Stimulated activated CD8-positive, alpha-beta memory T cell treated with anti-CD3 and anti-CD28 coated beads, Interleukin-12 subunit alpha, Interleukin-12 subunit beta, amount 100 ng/mL, for 24 hours (primary cell): ENCODE measurements around the gene SASH1.

Experiments
- DNase-seq: peaks from one replicate; pipeline ENCODE4 v3.0.0-alpha.2; 2020; ENCODE audit errors: extremely low read depth

SASH1 gene

DNA sequence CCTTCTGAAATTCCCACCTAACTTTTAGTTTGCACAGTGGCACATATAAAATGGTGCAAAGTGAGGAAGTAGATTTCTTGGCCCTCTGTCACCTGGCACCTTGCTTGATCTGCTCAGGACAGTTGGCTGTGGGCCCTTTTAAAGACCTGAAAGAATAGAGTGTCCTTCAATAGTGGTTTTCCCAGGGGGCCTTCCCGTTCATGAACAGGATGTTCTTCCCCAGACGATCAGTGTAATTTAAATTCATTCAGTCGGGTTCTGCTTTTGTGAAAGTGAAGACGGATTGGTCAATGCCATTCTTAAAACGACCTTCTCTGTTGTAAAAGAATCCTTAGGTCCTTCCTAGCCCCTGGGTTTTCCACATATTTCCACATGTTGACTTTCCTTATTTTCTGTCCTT lies 178.5 kb downstream of the SASH1 start:
- no peak for DNase-seq

DNA sequence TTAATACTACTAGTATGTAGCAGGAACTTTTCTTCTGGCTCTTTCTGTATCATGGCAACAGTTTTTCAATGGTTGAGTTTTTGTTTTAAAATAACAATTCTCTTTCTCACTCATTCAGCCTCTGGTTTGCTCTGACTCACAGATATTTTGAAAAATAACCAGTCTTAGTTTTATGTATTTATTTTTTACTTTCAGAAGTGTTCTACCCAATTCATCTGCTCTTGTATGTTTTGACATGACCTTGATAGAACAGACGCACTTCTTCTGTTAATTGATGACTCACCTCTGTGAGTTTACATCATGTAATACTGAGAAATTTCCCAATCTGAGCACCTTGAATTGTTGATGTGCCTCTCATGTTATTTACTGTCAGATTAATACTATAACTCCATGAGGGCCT lies 178.9 kb downstream of the SASH1 start:
- no peak for DNase-seq

DNA sequence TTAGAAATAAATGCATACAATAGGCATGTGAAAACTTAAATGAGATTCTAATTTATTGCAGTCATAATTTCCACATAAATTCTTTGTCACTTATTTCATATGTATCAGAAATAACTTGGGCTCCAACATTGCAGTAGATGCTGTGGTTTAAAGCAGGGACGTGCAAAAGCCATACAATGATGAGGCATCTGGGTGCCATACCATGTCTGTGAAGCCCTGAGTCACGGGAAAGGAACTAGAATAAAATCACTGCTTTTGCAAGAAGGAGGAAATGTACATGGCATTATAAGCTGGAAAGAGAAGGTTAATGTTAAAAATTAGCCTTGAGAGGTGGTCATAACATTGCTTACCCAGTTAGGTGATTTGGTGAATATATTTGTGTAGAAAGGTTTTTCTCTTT lies 180.4 kb downstream of the SASH1 start:
- no peak for DNase-seq

DNA sequence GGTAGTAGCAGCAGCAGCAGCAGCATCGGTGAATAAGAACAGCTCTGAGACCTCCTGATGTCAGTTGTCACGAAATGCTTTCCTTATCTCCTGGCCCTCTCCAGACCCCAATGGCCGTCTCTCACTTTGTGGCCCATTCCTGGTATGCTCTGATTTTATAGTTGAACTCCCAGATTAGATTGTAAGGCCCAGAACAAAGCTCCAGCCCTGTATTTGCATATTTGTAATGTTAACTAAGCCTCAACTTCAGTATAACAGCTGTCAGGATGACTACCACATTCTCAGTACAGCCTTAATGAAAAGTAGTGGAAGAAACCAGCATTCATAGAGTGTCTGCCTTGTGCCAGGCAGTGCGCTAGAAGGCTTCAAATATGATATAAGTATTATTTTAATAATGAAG lies 180.9 kb downstream of the SASH1 start:
- DNase-seq: no peak

DNA sequence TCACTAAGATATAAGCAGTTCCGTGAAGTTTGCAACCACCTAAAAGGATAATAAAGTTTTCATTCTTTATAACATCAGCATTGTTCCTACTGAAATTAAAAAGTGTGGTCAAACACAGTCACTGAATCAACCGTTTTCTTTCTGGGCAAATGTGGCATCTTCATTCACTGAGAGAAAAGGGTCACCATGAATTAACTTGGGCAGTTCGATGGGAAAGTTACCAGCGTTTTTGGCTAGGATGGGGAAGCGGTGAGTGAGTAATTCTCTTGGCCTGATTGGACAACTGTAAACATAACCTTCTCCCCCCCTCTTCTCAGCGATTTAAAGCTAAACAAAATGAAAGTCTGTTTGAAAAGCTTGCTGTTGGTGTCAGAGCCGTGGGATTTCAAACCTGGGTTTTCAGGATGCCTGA lies 181.8 kb downstream of the SASH1 start:
- no peak for DNase-seq

DNA sequence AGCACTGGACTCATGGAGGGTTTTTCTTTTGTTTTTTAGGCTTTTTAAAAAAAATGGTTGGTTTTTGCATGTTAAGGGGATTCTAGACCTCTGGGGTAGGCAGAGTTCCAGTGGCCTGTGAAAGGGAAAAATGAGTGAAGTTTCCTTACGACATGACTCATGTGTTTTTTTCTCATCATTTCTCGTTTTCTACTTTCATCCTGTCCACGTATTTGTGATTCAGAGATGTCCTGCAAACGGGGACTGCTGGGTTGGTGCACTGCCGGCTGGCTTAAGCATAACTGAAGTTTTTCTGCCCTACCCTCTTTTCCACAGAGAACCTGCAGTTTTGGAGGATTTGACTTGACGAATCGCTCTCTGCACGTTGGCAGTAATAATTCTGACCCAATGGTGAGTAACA lies 182.3 kb downstream of the SASH1 start:
- no peak for DNase-seq

DNA sequence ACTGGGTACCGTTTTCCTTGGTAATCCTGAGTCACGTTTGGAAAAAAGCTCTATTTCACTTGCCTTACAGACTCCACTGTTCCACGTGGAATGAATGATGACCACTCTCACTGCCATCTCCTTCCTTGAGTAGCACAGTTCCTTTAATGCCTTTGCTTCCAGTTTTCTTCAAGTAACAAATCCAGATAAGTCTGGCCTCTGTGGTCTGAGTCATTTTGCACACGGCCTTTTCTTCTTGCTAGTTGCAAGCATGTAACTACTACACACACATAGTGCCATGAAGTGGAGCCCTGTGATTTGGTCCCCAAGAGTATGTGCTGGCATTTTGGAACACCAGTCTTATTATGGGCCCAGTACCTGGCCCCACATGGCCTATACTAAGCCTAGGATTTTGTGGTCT lies 182.8 kb downstream of the SASH1 start:
- no peak for DNase-seq

DNA sequence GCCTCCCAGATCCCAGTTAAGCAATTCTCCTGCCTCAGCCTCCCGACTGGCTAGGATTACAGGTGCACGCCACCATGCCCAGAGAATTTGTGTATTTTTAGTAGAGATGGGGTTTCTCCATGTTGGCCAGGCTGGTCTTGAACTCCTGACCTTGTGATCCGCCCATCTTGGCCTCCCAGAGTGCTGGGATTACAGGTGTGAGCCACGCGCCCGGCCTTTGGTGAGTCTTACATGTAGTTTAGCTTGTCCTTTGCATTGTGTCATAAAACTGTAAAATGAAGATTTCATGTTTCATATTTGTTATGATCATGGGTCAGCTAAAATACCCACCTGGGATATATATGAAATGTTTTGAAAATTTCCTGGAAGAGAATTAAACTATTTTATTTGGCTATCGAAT lies 183.5 kb downstream of the SASH1 start:
- DNase-seq: no peak

DNA sequence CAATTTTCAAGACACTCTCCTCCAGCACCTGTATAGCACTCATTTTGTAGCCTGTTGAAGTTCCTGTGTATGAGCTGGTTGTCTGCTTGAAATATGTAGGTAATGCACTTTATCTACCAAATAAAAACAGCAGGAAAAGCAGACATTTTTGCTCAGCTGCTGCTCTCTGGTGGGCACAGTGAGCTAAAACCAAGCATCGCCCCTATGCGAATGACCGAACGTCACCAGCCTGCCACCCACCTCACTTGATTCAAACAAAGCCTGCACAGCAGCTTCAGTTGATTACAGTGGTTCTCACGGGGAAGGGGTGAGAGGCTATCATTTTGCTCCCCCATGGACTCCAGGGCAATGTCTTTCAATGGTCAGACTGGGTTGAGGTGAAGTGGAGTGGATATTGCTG lies 185.7 kb downstream of the SASH1 start:
- DNase-seq: no peak

DNA sequence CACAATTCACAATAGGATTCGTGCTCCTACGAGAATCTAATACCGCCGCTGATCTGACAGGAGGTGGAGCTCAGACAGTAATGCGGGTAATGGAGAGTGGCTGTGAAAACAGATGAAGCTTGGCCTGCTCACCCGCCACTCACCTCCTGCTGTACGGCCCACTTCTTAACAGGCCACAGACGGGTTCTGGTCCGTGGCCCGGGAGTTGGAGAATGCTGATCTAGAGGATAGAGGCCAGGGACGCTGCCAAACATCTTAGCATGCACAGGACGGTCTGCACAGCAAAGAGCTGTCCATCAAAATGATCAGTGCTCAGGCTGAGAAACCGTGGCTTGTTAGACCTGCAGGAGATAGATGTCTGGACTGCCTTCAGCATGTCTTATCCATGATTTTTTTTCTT lies 186.4 kb downstream of the SASH1 start:
- DNase-seq: no peak

DNA sequence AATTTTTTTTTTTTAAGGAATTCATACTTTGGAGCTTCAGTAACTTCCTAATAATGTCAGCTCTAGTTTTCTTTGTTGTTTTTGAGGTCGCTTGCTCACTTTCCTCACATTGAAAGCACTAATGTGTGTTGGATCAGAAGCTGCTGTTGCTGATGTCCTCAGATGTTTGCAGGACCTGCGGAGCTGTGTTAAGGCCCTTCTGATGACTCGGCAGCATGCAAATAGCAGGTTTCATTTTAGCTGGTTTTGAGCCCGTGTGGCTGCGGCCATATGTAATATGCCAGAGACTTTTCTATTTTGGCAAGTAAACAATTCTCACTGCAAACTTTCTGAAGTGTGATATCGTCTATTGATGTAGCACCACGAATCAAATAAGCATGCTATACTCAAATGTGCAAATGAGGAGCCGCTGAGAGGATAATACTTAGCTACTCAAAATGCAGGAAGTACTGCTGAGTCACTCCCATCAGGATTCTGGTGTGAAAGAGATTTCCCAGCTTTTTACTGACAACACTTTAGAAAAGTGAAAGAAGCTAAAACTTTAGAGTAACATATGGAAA lies 187.8 kb downstream of the SASH1 start:
- DNase-seq: no peak

DNA sequence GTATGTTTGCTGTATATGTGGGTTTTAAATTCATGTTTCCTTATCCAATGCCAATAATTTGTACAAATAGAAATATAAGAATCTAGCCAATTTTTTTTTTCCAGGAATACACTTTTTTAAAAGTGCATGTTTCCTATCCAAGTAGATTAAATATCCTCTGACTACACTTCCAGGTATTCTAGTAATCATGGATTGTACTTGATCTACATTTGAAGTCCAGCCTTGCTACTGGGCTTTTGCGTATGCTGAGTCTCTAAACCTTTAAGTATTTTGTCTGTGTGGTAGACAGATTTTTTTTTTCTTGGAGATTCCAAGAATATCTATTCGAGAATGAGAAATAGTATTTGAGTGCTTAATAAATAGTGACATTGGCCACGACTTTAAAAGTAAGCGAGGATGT lies 188.3 kb downstream of the SASH1 start:
- no peak for DNase-seq

DNA sequence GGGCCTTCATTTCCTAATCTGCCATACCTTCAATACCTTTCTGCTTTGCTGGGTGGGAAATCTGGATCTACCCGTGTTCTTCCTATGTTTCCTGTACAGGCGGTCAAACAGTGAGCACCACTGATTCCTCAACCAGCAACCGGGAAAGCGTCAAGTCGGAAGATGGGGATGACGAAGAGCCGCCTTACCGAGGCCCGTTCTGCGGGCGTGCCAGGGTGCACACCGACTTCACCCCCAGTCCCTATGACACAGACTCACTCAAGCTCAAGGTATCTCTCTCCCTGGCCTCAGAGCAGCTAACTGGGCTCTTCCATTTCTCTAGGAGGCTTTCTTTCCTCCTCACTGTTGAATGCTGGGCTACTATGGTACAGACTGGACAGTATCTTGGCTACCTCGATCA lies 190.1 kb downstream of the SASH1 start:
- no peak for DNase-seq

DNA sequence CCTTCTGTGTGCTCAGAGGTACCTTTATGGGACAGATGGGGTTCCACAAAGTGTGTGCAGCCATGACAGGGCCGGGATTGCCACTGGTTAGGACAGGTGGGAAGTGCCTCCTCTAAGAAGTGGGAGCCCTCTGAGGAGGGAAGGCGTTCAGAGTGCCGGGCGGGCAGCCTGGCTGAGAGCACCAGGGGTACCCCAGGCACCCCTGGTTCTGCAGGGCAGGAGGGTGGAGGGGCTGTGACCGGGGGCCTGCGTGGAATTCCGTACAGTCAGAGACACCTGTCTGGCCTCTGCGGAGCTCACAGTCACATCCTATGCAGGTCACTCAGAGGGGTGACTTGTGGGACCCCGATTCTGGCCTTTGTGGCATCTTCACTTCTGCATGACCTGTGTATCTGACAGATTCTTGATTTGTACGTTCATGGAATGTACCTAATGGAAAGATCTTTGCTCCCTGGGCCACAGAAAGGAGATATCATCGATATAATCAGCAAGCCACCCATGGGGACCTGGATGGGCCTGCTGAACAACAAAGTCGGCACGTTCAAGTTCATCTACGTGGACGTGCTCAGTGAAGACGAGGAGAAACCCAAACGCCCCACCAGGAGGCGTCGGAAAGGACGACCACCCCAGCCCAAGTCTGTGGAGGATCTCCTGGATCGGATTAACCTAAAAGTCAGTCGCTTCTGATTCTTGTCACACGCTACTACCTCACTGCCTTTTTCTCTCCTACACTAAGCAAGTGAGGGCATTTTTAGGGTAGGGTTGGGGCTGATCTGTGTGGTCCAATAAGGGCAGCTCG lies 190.9 kb downstream of the SASH1 start:
- no peak for DNase-seq

DNA sequence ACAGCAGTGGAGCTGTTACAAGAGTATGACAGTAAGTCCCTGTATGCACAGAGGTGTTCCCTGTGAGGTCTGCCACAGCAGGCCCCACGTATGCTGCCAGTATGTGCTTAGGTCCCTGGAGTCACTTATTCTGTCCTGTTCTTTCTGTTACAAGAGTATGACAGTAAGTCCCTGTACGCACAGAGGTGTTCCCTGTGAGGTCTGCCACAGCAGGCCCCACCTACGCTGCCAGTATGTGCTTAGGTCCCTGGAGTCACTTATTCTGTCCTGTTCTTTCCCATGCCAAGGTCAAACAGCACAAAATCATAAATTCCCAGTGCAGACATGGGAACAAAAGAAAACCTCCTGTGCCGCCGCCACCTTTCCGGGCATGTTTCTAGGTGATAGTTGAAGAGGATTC lies 192.2 kb downstream of the SASH1 start:
- DNase-seq: no peak

DNA sequence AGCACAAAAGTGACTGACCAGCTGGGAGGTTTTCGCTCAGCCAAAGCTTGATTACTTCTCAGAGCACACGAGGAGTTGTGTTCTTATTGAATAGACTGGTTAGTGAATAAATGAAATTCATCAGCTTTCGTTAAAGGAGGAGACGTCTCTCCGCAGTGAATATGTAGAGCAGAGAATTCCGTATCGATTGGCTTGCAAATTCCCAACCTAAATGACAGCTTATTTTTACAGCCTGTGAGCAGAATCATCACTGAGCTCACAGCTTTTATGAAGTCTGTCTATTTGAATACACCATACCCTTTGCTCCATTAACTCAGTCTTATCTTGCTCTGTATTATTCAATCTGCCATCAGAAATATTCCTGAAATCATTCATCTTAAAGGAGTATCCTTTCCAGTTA lies 192.7 kb downstream of the SASH1 start:
- no peak for DNase-seq

DNA sequence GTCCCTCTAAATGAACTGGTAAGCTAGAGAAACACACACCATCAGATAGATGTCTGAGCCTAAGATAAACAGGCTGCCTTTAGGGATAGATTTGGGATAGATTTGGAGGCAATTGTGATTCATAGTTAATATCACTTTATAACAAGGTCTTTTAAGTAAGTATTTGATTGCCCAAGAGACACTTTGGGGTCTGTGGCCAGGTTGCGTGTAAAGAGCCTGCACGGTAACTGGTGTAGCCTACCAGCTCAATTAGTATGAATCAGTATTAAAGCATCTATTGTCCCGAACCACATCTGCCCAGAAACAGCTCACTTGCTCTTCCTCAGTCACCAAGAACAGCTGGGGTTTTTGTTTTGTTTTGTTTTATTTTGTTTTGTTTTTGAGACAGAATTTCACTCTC lies 193.3 kb downstream of the SASH1 start:
- DNase-seq: no peak

DNA sequence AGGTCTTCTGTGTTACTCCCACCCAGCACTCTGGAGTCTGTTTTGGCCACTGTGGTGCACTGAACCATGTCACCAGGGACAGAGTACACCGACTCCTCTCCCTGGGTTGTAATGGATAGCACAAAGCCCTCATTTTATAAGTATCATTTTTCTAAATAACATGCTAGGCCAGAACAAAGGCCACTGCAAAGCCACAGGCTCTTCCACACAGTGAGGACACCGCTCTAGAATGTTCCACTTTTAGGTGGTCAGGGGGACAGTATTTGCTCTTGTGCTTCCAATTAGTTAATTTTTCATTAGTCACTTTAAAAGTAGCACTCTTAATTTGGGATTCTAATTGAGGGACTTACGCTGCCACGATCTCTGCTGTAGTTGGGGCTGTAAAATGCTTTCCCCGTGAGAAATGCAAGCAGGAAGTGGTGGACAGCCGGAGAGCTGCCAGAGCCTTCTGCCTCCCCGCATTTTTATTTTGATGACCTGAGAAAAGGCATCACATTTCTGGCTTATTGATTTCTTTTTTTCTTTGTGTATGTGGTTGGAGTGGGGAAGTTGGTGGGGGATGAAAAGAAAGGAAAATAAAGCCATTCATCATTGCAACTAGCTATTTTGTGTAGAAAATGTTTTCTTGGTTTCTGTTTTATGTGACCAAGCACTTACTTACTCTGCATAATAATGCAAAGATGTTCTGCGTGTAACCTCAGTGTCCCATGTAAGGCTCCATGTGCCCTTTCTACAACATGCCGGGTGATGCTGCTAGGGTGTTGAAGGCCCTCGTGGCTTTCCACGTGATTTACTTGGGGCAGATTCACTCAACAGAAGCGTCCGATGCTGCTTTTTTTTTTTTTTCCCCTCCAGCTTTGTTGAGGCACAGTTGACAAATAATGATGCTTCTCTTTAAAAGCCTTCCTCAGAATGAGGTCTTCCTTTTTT lies 195.9 kb downstream of the SASH1 start:
- no peak for DNase-seq

DNA sequence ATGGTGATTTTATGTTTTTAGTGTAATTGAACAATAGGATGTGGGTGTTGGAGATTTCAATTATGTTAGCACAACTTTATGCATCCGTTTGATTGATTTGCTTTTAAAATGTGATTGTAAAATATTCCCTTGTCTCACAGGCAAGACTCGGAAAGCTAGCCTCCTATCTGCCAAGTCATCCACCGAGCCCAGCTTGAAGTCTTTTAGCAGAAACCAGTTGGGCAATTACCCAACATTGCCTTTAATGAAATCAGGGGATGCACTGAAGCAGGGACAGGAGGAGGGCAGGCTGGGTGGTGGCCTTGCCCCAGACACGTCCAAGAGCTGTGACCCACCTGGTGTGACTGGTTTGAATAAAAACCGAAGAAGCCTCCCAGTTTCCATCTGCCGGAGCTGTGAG lies 200.9 kb downstream of the SASH1 start:
- DNase-seq: no peak

DNA sequence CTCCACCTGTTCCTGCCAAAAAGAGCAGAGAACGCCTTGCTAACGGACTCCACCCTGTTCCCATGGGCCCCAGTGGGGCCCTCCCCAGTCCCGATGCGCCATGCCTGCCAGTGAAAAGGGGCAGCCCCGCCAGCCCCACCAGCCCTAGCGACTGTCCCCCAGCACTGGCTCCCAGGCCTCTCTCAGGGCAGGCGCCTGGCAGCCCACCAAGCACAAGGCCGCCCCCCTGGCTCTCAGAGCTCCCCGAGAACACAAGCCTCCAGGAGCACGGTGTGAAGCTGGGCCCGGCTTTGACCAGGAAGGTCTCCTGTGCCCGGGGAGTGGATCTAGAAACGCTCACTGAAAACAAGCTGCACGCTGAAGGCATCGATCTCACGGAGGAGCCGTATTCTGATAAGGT lies 201.8 kb downstream of the SASH1 start:
- DNase-seq: no peak

DNA sequence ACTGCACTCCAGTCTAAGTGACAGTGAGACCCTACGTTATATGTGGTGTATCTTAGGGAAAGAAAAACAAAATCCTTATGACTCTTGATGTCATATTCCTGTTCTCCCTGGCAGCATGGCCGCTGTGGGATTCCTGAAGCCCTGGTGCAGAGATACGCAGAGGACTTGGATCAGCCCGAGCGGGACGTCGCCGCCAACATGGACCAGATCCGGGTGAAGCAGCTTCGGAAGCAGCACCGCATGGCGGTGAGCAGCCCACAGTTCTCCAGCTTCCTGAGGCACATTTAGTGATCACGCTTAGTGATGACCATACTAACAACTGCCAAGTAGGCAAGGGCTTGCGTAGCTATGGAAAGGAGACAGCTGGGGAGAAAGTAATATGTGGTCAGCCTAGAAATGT lies 203.3 kb downstream of the SASH1 start:
- DNase-seq: no peak

DNA sequence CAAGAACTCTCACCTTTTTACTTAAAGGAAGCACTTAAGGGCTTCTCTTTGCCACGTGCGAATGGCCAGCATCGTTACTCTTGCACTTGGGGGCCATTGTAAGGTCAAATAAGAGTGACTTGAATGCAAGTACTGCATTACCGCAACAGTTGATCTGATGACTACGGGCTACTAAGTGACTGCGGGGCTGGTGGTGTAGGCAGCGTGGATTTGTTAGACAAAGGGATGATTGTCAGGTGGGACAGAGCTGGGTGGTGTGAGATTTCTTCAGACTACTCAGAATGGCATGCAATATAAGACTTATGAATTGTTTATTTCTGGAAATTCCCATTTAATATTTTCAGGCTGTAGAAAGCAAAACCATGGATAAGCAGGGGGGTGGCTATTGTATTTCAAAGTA lies 204.5 kb downstream of the SASH1 start:
- DNase-seq: no peak
